Measurements from ENCODE around the gene SGCG. TPM values are rescaled to one million over a fixed set of nuclear protein-coding genes. Genes with fewer than 3 reads are reported as not detected.

SGCG gene
- total RNA-seq, 3 donors from 2014 or later = 0.29 to 18.1 TPM; not detected in 1

DNA sequence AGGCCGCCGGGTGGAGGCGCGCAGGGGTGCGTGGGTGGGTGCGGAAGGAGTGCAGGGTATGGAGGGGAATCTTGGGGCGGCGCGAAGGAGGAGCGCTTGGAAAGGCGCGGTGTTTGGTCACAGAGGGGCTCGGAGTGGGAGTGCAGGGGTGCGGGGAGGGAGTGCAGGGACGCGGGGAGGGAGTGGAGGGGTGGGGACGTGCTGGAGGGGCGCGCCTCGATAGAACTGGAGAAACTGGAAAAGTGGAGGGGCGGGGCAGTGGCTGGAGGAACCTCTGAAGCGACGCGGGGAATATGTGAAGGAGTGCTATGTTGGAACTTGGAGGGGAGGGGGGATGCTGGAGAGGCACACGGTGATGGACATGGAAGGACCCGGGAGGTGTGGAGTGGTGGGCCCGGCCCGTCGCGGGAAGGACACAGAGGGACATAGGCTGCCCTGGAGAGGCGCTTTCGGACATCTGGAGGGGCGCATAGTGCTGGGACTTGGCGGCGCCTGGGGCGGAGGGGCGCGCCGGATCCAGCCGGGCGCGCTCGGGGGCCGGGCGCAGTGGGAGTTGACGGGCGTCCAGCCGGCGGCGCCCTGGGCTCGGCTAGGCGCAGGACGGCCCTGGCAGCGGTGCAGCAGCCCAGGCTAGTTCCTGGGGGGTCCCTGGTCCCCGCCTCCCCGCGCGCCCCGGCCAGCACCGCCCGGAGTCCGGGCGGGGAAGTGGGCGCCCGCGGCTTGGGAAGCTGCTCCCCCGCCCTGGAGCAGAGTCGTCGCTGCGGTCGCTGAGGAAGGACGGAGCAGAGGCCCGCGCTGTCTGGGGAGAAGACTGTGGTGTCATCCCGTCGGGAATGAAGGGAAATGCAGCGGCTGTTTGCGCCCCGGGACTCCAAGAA lies 20.8 kb upstream of the SGCG start:
- Histone ChIP-seq H3K27ac (no peak overlapping the region), H3K27me3 (peaks cover 0 to 32% of the 10 kb centered on the region in 2 donors), H3K9me3 (no peaks in the 10 kb centered on the region), H3K36me3 (no peaks in the 10 kb centered on the region), H3K4me3 (peak overlapping the region; percentile 38 to 54 (median 45)), H3K4me1 (no peaks in the 10 kb centered on the region)
- DNase-seq (ENCODE audit: low spot score in 2 of 2) = no peak
- TF ChIP-seq POLR2AphosphoS5 (IDR thresholded peaks at IDR 0.05) (no peak), POLR2A (IDR thresholded peaks at IDR 0.05) (no peak)
- TF ChIP-seq, protein P1, sequence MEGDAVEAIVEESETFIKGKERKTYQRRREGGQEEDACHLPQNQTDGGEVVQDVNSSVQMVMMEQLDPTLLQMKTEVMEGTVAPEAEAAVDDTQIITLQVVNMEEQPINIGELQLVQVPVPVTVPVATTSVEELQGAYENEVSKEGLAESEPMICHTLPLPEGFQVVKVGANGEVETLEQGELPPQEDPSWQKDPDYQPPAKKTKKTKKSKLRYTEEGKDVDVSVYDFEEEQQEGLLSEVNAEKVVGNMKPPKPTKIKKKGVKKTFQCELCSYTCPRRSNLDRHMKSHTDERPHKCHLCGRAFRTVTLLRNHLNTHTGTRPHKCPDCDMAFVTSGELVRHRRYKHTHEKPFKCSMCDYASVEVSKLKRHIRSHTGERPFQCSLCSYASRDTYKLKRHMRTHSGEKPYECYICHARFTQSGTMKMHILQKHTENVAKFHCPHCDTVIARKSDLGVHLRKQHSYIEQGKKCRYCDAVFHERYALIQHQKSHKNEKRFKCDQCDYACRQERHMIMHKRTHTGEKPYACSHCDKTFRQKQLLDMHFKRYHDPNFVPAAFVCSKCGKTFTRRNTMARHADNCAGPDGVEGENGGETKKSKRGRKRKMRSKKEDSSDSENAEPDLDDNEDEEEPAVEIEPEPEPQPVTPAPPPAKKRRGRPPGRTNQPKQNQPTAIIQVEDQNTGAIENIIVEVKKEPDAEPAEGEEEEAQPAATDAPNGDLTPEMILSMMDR (IDR thresholded peaks at IDR 0.05) = no peak
- intact Hi-C loops (cut with DNase I; ENCODE audit: low total_unique reads) = no loop called here

DNA sequence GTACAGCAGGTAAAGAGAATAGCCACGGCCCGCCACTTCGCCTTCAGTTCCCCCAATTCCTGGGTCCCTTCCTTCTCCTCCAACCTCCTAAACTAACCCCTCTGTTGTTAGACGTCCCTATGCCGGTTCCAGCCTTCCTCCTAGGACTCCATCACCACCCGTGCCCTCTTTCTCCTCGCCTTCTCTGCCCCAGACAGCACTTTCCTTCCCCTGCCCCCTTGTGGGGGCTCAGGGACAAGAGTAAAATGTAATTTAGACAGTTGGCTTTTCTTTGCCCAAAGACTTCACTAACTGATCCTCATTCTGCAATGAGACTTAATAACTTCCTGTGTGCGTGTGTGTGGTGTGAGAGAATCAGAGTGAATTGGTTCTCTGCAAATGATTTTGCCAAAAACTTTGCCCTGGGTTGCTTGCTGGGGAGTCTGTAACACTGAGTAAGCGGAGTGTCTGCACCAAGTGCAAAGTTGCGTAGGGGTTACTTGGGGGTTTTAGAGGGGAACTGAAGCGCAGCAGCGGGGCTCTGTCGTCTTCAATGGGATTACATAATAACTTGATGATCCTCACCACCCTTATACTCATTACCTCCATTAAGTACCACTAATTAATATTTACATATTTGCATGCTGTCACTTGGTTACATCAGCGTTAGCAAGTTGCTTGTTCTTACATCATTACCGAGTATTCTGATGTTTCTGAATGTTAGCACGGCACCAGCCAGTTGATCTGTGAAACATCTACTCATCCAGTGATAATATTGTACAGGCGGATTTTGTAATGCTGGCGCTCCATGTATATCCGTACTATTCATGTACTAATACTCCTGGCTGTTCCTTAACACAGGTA lies 19.9 kb upstream of the SGCG start:
- peaks cover 0 to 32% of the 10 kb centered on the region in 2 donors for H3K27me3 ChIP-seq
- no peak overlapping the region for H3K27ac ChIP-seq
- no peak for TF ChIP-seq POLR2A (IDR thresholded peaks at IDR 0.05)
- TF ChIP-seq POLR2AphosphoS5 (IDR thresholded peaks at IDR 0.05) = no peak
- TF ChIP-seq, protein P1 (IDR thresholded peaks at IDR 0.05) = no peak
- H3K36me3 ChIP-seq = no peaks in the 10 kb centered on the region
- no peaks in the 10 kb centered on the region for H3K9me3 ChIP-seq
- intact Hi-C loops (cut with DNase I; ENCODE audit: low total_unique reads) = no loop called here
- H3K4me1 ChIP-seq = no peaks in the 10 kb centered on the region
- no peak for DNase-seq (ENCODE audit: low spot score in 2 of 2)
- peak overlapping the region; percentile 38 to 54 (median 45) for H3K4me3 ChIP-seq

- DNase-seq (ENCODE audit: low spot score in 2 of 2) = no peak
- H3K27me3 ChIP-seq = peaks cover 0 to 32% of the 10 kb centered on the region in 2 donors
- no peak overlapping the region for H3K27ac ChIP-seq
- H3K4me1 ChIP-seq = no peaks in the 10 kb centered on the region
- no peaks in the 10 kb centered on the region for H3K9me3 ChIP-seq
- no peak for TF ChIP-seq POLR2AphosphoS5 (IDR thresholded peaks at IDR 0.05)
- TF ChIP-seq, protein P1 (IDR thresholded peaks at IDR 0.05) = no peak
- no peak for TF ChIP-seq POLR2A (IDR thresholded peaks at IDR 0.05)
- H3K36me3 ChIP-seq = no peaks in the 10 kb centered on the region
- H3K4me3 ChIP-seq = no peak overlapping the region
- intact Hi-C loops (cut with DNase I; ENCODE audit: low total_unique reads) = no loop called here
These were observed 19.3 kb upstream of the SGCG start for GRCh38 chr13:23161481-23161825.

DNA sequence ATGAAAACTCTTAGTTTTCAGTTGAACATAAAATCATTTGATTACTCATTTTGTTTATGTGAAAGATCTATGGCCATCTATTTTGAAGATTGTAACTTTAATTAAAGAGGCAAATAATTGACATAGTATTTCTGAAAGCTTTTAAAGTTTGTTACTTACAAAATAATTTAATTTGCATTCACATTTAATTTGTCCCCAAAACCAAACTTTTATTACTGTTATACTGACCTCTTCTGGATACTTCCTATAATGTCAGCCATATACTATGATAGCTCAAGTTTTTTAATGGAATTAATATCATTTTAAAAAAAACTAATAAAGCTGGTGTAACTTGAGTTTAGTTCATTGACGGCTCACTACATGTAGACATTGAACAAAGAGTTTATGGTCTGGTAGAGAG lies 4.9 kb upstream of the SGCG start:
- H3K36me3 ChIP-seq = no peaks in the 10 kb centered on the region
- TF ChIP-seq, protein P1 (IDR thresholded peaks at IDR 0.05) = no peak
- no peak for TF ChIP-seq POLR2A (IDR thresholded peaks at IDR 0.05)
- TF ChIP-seq POLR2AphosphoS5 (IDR thresholded peaks at IDR 0.05) = no peak

GRCh38 chr13:23182142-23182541 lies 1.4 kb downstream of the SGCG start:
- TF ChIP-seq, protein P1 (IDR thresholded peaks at IDR 0.05) = no peak
- TF ChIP-seq POLR2AphosphoS5 (IDR thresholded peaks at IDR 0.05) (no peak), POLR2A (IDR thresholded peaks at IDR 0.05) (no peak)
- Histone ChIP-seq H3K27me3 (no peaks in the 10 kb centered on the region), H3K9me3 (no peaks in the 10 kb centered on the region), H3K36me3 (no peaks in the 10 kb centered on the region), H3K27ac (no peak overlapping the region), H3K4me1 (no peaks in the 10 kb centered on the region), H3K4me3 (no peak overlapping the region)
- intact Hi-C loops (cut with DNase I; ENCODE audit: low total_unique reads) = no loop called here
- DNase-seq (ENCODE audit: low spot score in 2 of 2) = no peak

More for the DNA sequence above, 4.9 kb upstream of the SGCG start:
- H3K9me3 ChIP-seq = no peaks in the 10 kb centered on the region
- H3K4me3 ChIP-seq = no peak overlapping the region
- no peak overlapping the region for H3K27ac ChIP-seq
- H3K4me1 ChIP-seq = no peaks in the 10 kb centered on the region
- DNase-seq (ENCODE audit: low spot score in 2 of 2) = no peak
- H3K27me3 ChIP-seq = no peaks in the 10 kb centered on the region
- intact Hi-C loops (cut with DNase I; ENCODE audit: low total_unique reads) = no loop called here

Measured in breast epithelium (tissue), 4 donors.